Stimulated activated CD4-positive, alpha-beta T cell treated with anti-CD3 and anti-CD28 coated beads, Interleukin-15, amount 100 ng/mL, for 1 hour (primary cell): ENCODE data around the gene CDC42.

Experiments used
- DNase-seq, 2 donors: peaks; one replicate each; pipeline ENCODE4 v3.0.0-alpha.2; 2020; ENCODE audit warnings: low read depth in 1 of 2, low spot score in 1 of 2

Gene CDC42

DNA sequence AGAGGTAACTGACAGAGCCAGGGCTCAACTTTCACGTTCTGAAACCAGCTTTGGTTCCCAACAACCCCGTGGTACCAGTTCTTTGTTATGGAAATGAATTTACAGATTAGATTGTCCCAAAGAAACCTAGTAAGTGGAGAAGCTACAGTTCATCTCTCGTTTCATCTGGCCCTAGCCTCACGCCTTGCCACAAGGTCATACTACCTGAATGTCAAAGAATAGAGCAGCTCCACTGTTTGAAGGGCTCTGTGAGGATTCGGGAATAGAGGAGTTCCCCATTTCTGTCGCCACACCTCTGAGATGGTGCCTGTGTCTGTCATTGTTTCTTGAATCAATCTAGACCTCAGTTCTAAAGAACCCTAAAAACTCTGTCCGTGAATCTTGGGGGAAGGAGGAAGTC lies 15.0 kb upstream of the CDC42 start:
- DNase-seq = no peak

- DNase-seq = no peak
These were observed 14.5 kb upstream of the CDC42 start for GRCh38 chr1:22038036-22038435.

DNA sequence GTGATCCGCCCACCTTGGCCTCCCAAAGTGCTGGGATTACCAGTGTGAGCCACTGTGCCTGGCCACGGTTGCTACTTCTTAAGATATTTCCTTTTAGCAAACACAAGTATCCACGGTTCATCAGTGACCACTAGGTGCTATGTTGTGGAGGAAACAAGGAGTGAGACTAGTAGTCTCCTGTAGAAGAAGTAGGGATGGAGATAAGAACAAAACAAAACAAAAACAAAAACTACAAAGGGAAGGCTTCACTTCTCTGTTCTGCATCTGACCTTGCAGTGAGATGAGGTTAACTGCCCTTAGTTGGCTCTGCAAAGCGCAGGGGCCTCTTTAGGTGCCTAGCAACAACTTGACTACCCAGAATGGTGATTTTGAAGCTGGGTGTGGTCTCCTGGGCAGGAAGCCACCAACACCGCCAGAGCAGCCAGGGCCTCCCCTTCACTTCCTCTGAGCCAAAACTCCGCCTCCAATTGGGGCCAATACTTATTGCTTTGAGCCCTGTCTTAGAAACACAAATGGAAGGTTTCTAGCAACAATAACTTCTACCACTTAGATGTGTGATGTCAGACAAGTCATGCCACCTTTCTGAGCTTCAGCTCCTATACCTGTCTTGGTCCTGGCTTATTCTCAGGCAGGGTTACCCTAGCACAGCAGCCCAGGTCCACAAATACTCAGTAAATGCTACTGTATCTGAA lies 12.8 kb upstream of the CDC42 start:
- peak; percentile 54 to 75 for DNase-seq

DNA sequence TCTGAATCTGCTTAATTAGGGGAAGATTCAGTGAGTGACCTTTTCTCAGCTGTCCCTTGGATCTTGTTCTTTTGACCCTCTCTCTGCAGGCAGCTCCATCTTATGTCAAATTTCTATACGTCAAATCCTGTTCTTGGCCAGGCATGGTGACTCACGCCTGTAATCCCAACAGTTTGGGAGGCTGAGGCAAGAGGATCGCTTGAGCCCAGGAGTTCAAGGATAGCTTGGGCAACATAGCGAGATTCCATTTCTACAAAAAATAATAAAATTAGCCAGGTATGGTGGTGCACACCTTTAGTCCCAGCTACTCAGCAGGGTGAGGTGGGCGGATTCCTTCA lies 12.3 kb upstream of the CDC42 start:
- DNase-seq = no peak

GRCh38 chr1:22041505-22041904 lies 11.0 kb upstream of the CDC42 start:
- no peak for DNase-seq

DNA sequence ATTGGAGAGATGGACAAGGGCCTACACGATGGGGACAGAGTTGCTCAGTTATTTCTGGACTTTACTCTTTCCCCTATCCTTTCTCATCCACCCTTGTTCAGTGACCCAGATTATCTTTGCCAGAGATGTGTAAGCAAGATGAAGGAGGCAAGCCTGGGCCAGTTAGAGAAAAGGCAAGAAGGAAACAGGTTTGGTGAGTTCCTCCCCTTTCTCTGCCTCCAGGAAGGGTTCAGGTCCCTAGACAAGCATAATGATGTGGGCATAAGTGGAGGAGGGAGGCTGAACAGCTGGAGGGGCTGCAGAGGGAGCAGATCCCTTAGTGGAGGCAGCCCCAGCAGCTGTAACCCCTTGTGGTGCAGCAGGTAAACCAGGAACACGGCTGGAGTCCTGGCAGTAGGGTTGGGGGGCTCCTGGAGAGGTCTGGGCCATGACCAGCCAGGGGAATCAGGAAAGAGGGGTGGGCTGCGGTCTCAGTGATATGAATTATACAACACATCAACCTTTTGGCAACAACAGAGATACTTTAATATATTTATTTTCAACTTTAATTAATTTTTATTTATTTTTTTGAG lies 9.2 kb upstream of the CDC42 start:
- no peak for DNase-seq

GRCh38 chr1:22044690-22045420 lies 7.7 kb upstream of the CDC42 start:
- no peak for DNase-seq

- no peak for DNase-seq
These were observed 6.8 kb upstream of the CDC42 start for GRCh38 chr1:22045604-22046228.

GRCh38 chr1:22048351-22049192 lies 3.9 kb upstream of the CDC42 start:
- DNase-seq = peak in 1 of 2 donors; percentile 19

- no peak for DNase-seq
These were observed 2.2 kb upstream of the CDC42 start for GRCh38 chr1:22050330-22050729.

- DNase-seq = no peak
These were observed 848 bp upstream of the CDC42 start for GRCh38 chr1:22051607-22052114.

GRCh38 chr1:22053017-22053860 lies 730 bp downstream of the CDC42 start:
- DNase-seq = peak; percentile 14 to 16

DNA sequence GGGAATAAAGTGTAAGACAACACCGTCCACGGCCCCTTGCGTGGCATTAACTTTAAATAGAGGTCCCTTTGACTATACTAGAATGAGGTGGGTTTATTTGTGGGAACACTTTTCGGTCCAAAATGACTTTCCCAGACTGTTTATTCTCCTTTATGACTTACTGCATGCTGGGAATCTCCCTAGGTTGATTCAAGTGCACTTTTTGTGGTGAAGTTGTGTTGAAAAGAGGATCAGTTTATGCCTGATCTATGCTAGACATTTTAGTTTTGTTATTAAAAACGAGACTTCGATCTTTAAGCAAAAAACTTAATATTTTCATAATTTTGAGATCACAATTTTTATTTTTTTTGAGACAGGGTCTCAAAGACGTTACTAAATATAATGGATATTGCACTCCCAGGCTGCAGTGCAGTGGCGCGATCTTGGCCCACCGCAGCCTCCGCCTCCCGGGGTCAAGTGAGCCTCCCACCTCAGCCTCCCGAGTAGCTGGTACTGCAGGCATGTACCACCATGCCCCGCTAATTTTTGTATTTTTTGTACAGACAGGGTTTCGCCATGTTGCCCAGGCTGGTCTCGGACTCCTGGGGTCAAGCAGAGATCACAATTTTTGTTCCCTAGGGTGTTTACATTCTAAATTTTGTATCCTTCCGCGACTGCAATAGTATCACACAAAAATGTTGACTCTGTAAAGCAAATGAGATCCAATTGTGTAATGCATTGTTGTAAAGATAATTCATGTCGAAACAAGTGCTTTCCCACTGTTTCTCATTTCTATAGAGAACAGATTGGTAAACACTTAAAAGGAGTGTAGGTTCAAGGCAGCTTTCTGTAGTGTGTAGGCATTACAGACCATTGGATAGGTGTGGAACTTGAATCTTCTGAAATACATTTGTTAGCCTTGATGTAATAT lies 1.6 kb downstream of the CDC42 start:
- no peak for DNase-seq

DNA sequence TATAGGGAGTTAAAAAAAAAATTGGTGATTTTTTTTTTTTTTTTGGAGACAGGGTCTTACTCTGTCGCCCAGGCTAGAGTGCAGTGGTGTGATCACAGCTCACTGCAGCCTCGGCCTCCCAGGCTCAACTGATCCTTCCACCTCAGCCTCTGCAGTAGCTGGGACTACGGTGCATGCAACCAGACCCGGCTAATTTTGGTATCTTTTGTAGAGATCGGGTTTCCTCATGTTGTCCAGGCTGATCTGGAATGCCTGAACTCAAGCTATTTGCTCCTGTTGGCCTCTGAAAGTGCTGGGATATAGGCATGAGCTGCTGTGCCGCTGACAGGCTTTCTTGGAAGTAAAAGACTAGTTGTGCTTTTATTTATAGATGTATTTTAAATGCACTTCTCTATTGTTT lies 3.0 kb downstream of the CDC42 start:
- no peak for DNase-seq

DNA sequence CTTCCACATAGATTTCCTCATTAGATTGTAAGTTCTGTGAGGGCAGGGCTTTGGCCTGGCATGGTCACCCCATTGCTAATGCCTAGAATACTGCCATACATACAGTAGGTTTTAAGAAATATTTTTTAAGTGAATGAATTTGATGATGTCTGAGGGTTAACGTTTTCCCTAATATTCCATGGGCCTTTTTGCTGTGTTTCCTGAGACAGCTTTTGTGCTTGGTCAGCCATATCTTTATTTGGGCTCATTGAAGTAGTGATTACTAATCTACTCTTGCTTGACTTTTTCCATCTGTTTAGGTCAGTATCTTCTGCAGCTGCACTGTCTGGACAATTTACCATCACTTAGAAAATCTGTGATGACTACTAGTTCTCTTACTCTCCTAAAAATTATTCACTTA lies 3.5 kb downstream of the CDC42 start:
- no peak for DNase-seq

GRCh38 chr1:22056936-22057335 lies 4.4 kb downstream of the CDC42 start:
- DNase-seq = no peak

DNA sequence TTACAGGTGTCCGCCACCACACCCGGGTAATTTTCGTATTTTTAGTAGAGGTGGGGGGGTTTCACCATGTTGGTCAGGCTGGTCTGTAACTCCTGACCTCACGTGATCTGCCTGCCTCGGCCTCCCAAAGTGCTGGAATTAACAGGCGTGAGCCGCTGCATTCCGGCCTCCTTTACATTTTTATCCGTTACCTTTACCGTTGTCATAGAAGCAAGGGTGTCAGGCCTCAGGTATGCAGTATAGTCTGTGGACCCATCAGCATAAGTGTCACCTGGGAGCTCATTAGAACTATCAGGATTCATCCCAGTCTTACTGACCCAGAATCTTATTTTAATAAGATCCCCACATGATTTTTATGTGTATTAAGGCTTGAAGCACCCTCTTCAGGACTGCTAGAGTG lies 5.4 kb downstream of the CDC42 start:
- no peak for DNase-seq

DNA sequence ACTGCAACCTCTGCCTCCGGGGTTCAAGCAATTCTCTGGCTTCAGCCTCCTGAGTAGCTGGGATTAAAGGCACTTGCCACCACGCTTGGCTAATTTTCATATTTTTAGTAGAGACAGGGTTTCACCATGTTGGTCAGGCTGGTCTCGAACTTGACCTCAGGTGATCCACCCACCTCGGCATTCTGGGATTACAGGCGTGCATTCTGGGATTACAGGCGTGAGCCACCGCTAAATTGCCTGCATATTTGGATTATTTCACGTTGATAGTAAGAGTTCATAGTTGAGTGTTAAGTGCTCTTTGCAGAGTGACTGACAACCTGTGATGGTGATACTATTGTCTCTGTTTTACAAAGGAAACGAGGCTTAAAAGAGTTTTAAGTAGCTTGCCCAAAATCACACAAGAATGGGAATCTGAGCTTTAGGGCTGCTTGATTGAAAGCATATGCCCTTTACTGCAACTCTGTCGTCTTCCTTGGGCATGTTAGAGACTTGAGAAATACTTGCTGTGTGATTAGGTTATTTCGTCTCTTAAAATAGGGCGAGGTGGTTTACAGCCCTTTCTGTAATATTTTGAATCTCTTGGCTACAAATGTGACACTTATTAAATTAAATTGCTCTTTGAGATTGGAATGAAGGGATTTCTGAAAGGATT lies 12.4 kb downstream of the CDC42 start:
- DNase-seq = no peak

DNA sequence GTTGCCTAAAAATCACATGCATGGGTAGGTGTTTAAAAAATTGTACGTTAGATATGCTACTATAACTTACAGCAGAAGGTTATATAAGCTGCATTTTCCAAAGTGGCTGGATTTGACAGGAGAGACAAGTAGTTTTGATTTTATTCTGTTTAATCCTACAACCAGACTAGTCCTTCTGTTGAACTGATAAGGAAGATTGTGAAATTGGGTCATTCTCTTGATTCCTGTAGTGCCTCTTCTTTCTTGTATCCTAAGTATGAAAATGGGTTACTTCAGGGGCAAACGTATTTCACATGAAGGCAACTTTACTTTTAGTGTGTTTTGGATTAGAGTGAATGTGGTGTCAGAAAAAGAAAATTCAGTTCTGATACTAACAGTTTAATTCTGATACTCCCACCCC lies 19.0 kb downstream of the CDC42 start:
- no peak for DNase-seq
